Mesendoderm (in vitro differentiated cells): ENCODE data around the gene TSC22D2.

Source experiments
- DNase-seq: peaks from one replicate; pipeline ENCODE4 v3.0.0; 2013
- H2AK5ac ChIP-seq: 2 replicates; pipeline ENCODE4 v1.6.1; 2013; ENCODE audit warnings: low read length, inconsistent platforms
- H2BK120ac ChIP-seq: 2 replicates; pipeline ENCODE4 v1.6.1; 2013; ENCODE audit warnings: low read depth, mild to moderate bottlenecking, low read length, moderate library complexity, mixed read lengths
- H2BK15ac ChIP-seq: replicated peaks from 2 replicates; pipeline ENCODE4 v1.6.1; 2013; ENCODE audit warnings: low read depth, mild to moderate bottlenecking, moderate library complexity
- H2BK5ac ChIP-seq: 2 replicates; pipeline ENCODE4 v1.6.1; 2013; ENCODE audit warnings: low read length, inconsistent platforms
- H3K18ac ChIP-seq: 2 replicates; pipeline ENCODE4 v1.6.1; 2013; ENCODE audit warnings: mild to moderate bottlenecking, low read length, mixed read lengths
- H3K23ac ChIP-seq: one replicate; pipeline ENCODE4 v1.6.1; 2013; ENCODE audit warnings: low read length
- H3K27ac ChIP-seq: 2 replicates; pipeline ENCODE4 v1.5.1; 2013; ENCODE audit warnings: low read depth, mild to moderate bottlenecking, inconsistent platforms, low read length, moderate library complexity
- H3K27me3 ChIP-seq: 2 replicates; pipeline ENCODE4 v1.6.1; 2013; ENCODE audit warnings: low read length, control low read depth, mild to moderate bottlenecking, inconsistent platforms; ENCODE audit not compliant: insufficient read depth, poor library complexity
- H3K36me3 ChIP-seq: 2 replicates; pipeline ENCODE4 v1.6.1; 2013; ENCODE audit warnings: low read length, inconsistent platforms; ENCODE audit not compliant: control insufficient read depth, insufficient read depth
- H3K4ac ChIP-seq: one replicate; pipeline ENCODE4 v1.6.1; 2013; ENCODE audit warnings: low read depth, mild to moderate bottlenecking, low read length, moderate library complexity
- H3K4me1 ChIP-seq: 2 replicates; pipeline ENCODE4 v1.6.1; 2013; ENCODE audit warnings: low read depth, low read length, inconsistent platforms; ENCODE audit not compliant: control insufficient read depth
- H3K4me2 ChIP-seq: 2 replicates; pipeline ENCODE4 v1.6.1; 2013; ENCODE audit warnings: low read length
- H3K4me3 ChIP-seq: 2 replicates; pipeline ENCODE4 v1.5.1; 2013; ENCODE audit warnings: mild to moderate bottlenecking, low read length
- H3K56ac ChIP-seq: one replicate; pipeline ENCODE4 v1.6.1; 2013; ENCODE audit warnings: low read length
- H3K79me1 ChIP-seq: 2 replicates; pipeline ENCODE4 v1.6.1; 2013; ENCODE audit warnings: low read length, inconsistent platforms
- H3K79me2 ChIP-seq: 2 replicates; pipeline ENCODE4 v1.6.1; 2013; ENCODE audit warnings: mild to moderate bottlenecking, low read length; ENCODE audit not compliant: control insufficient read depth, insufficient read depth
- H3K9ac ChIP-seq: 2 replicates; pipeline ENCODE4 v1.6.1; 2013; ENCODE audit warnings: low read length, inconsistent platforms
- H4K5ac ChIP-seq: one replicate; pipeline ENCODE4 v1.6.1; 2013; ENCODE audit warnings: low read length
- H4K8ac ChIP-seq: one replicate; pipeline ENCODE4 v1.6.1; 2013; ENCODE audit warnings: low read depth, mild to moderate bottlenecking, control low read depth, low read length, moderate library complexity
- WGBS: extraction: QIAGEN DNeasy Blood & Tissue Kit; methylation state at CpG from one replicate; pipeline ENCODE4 v1.1.7; 2013; ENCODE audit warnings: low lambda C conversion rate, missing lambda C conversion rate; ENCODE audit not compliant: insufficient coverage; ENCODE audit errors: extremely low coverage; 5-methylcytosine and 5-hydroxymethylcytosine counted together

TSC22D2 gene

GRCh38 chr3:150454085-150454484 is 46.0 kb downstream of the TSC22D2 start:
- WGBS = no CpG with 5 or more reads among the region's 2 CpGs
- H2BK15ac ChIP-seq = no peak overlapping the region
- H2BK120ac ChIP-seq = no peak overlapping the region
- no peak overlapping the region for H3K4ac ChIP-seq
- no peak overlapping the region for H2AK5ac ChIP-seq
- DNase-seq = no peak
- no peak overlapping the region for H3K27ac ChIP-seq
- no peak overlapping the region for H3K9ac ChIP-seq
- H4K5ac ChIP-seq = no peak overlapping the region
- no peak overlapping the region for H4K8ac ChIP-seq
- peaks cover 1% of the 10 kb centered on the region for H3K79me1 ChIP-seq
- H2BK5ac ChIP-seq = no peak overlapping the region
- peaks cover 4% of the 10 kb centered on the region for H3K79me2 ChIP-seq
- H3K36me3 ChIP-seq = peaks cover 2% of the 10 kb centered on the region
- no peaks in the 10 kb centered on the region for H3K4me1 ChIP-seq
- no peak overlapping the region for H3K56ac ChIP-seq
- no peak overlapping the region for H3K4me2 ChIP-seq
- H3K4me3 ChIP-seq = no peak overlapping the region
- no peak overlapping the region for H3K18ac ChIP-seq
- no peaks in the 10 kb centered on the region for H3K27me3 ChIP-seq
- no peak overlapping the region for H3K23ac ChIP-seq

- peaks cover 1% of the 10 kb centered on the region for H3K79me1 ChIP-seq
- peaks cover 2% of the 10 kb centered on the region for H3K36me3 ChIP-seq
- H3K4me2 ChIP-seq = no peak overlapping the region
- H3K4me3 ChIP-seq = no peak overlapping the region
- H3K4me1 ChIP-seq = no peaks in the 10 kb centered on the region
- no peak overlapping the region for H4K5ac ChIP-seq
- no peak overlapping the region for H2BK5ac ChIP-seq
- H4K8ac ChIP-seq = no peak overlapping the region
- no peak overlapping the region for H2BK15ac ChIP-seq
- no peak overlapping the region for H3K9ac ChIP-seq
- no peak overlapping the region for H3K27ac ChIP-seq
- no peak for DNase-seq
- H3K18ac ChIP-seq = no peak overlapping the region
- no peaks in the 10 kb centered on the region for H3K27me3 ChIP-seq
- no CpG with 5 or more reads among the region's 1 CpG for WGBS
- peaks cover 2% of the 10 kb centered on the region for H3K79me2 ChIP-seq
- H2BK120ac ChIP-seq = no peak overlapping the region
- no peak overlapping the region for H3K56ac ChIP-seq
- H3K4ac ChIP-seq = no peak overlapping the region
- H2AK5ac ChIP-seq = no peak overlapping the region
- no peak overlapping the region for H3K23ac ChIP-seq
These were observed 46.5 kb downstream of the TSC22D2 start for GRCh38 chr3:150454622-150455021.

GRCh38 chr3:150455341-150455740 is 47.2 kb downstream of the TSC22D2 start:
- no peak overlapping the region for H3K23ac ChIP-seq
- no peaks in the 10 kb centered on the region for H3K27me3 ChIP-seq
- H3K56ac ChIP-seq = no peak overlapping the region
- H3K4me2 ChIP-seq = no peak overlapping the region
- DNase-seq = no peak
- H4K5ac ChIP-seq = no peak overlapping the region
- no peak overlapping the region for H2BK120ac ChIP-seq
- H3K4me3 ChIP-seq = no peak overlapping the region
- no peaks in the 10 kb centered on the region for H3K4me1 ChIP-seq
- no peak overlapping the region for H3K27ac ChIP-seq
- H4K8ac ChIP-seq = no peak overlapping the region
- peaks cover 1% of the 10 kb centered on the region for H3K79me1 ChIP-seq
- H2BK15ac ChIP-seq = no peak overlapping the region
- H3K4ac ChIP-seq = no peak overlapping the region
- H3K9ac ChIP-seq = no peak overlapping the region
- peaks cover 2% of the 10 kb centered on the region for H3K79me2 ChIP-seq
- no CpG with 5 or more reads among the region's 1 CpG for WGBS
- H3K18ac ChIP-seq = no peak overlapping the region
- H2BK5ac ChIP-seq = no peak overlapping the region
- H2AK5ac ChIP-seq = no peak overlapping the region
- H3K36me3 ChIP-seq = peaks cover 2% of the 10 kb centered on the region

GRCh38 chr3:150458001-150458400 is 49.9 kb downstream of the TSC22D2 start:
- no CpG with 5 or more reads among the region's 3 CpGs for WGBS
- no peak overlapping the region for H4K5ac ChIP-seq
- no peak overlapping the region for H2AK5ac ChIP-seq
- H3K27me3 ChIP-seq = no peaks in the 10 kb centered on the region
- peaks cover 2% of the 10 kb centered on the region for H3K79me2 ChIP-seq
- no peak overlapping the region for H2BK15ac ChIP-seq
- no peaks in the 10 kb centered on the region for H3K4me1 ChIP-seq
- H3K79me1 ChIP-seq = peaks cover 1% of the 10 kb centered on the region
- no peak overlapping the region for H3K23ac ChIP-seq
- no peak overlapping the region for H3K9ac ChIP-seq
- H3K4me3 ChIP-seq = no peak overlapping the region
- H3K56ac ChIP-seq = no peak overlapping the region
- no peak overlapping the region for H2BK5ac ChIP-seq
- H3K4me2 ChIP-seq = no peak overlapping the region
- H4K8ac ChIP-seq = no peak overlapping the region
- H3K4ac ChIP-seq = no peak overlapping the region
- peaks cover 2% of the 10 kb centered on the region for H3K36me3 ChIP-seq
- no peak for DNase-seq
- H3K27ac ChIP-seq = no peak overlapping the region
- no peak overlapping the region for H3K18ac ChIP-seq
- H2BK120ac ChIP-seq = no peak overlapping the region

- Histone ChIP-seq H2BK5ac (no peak overlapping the region), H3K79me2 (no peaks in the 10 kb centered on the region), H3K9ac (no peak overlapping the region), H3K36me3 (peaks cover 2% of the 10 kb centered on the region), H3K4me1 (no peaks in the 10 kb centered on the region), H2BK120ac (no peak overlapping the region), H2AK5ac (no peak overlapping the region), H3K27me3 (no peaks in the 10 kb centered on the region), H2BK15ac (no peak overlapping the region), H4K8ac (no peak overlapping the region), H3K27ac (no peak overlapping the region), H3K56ac (no peak overlapping the region), H3K18ac (no peak overlapping the region), H4K5ac (no peak overlapping the region), H3K4me2 (no peak overlapping the region), H3K79me1 (no peaks in the 10 kb centered on the region), H3K23ac (no peak overlapping the region), H3K4me3 (no peak overlapping the region), H3K4ac (no peak overlapping the region)
- DNase-seq = no peak
- no CpG with 5 or more reads among the region's 1 CpG for WGBS
These were observed 52.4 kb downstream of the TSC22D2 start for GRCh38 chr3:150460484-150460883.

- Histone ChIP-seq H3K4ac (no peak overlapping the region), H3K23ac (no peak overlapping the region), H4K5ac (no peak overlapping the region), H3K79me2 (no peaks in the 10 kb centered on the region), H3K27me3 (no peaks in the 10 kb centered on the region), H3K4me1 (no peaks in the 10 kb centered on the region), H3K56ac (no peak overlapping the region), H4K8ac (no peak overlapping the region), H2BK120ac (no peak overlapping the region), H2BK5ac (no peak overlapping the region), H3K4me2 (no peak overlapping the region), H3K4me3 (no peak overlapping the region), H2BK15ac (no peak overlapping the region), H3K27ac (no peak overlapping the region), H2AK5ac (no peak overlapping the region), H3K9ac (no peak overlapping the region), H3K36me3 (peaks cover 2% of the 10 kb centered on the region), H3K79me1 (no peaks in the 10 kb centered on the region), H3K18ac (no peak overlapping the region)
- no CpG with 5 or more reads among the region's 4 CpGs for WGBS
- no peak for DNase-seq
These were observed 53.3 kb downstream of the TSC22D2 start for GRCh38 chr3:150461399-150461798.
